NCI-H1930 (cell line): ENCODE data around the gene EFCC1.
"Not testable (repeated sequence)": the region's sequence is repeated elsewhere in the genome, so short reads cannot be mapped to it uniquely, and the experiment has no call there.

Experiments used
- DNase-seq, 2 experiments: peaks; one replicate each; lab custom pipeline; 2025; lab: John Stamatoyannopoulos, UW

EFCC1 gene

GRCh38 chr3:129054605-129055104, 53.6 kb downstream of the EFCC1 start:
- no peak for DNase-seq

DNA sequence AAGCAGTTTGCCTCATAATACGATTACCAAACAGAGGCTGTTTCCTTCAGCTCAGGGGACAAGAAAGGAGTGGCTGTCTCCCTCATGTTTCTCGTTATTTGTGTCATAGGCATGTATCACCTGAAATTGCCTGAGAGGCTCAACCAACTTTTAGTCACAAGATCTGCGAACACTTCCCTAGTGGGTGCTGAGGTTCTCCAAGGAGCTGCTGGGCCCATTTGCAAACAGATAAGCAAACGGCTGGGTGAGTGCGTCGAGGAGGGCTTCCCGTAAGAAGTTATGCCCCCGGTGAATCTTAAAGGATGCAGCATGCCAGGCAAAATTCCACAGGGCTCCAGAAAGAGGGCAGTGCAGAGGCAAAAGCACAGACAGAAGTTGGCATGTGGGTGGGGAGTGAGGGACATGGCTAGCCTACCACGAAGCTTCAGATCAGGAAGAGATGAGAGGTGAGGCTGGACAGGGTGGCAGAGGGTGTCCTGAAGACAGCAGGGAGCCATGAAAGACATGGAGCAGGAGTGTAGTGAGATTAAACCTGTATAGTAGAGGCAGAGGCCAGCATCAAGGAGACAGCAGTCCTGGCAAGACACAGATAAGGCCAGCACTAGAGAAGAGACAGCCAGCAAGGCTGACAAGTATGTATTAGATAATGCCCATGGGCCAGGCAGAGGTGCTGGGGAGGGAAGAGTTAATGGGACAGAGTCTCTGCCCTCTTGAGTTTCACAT, 55.5 kb downstream of the EFCC1 start:
- DNase-seq, result no peak

DNA sequence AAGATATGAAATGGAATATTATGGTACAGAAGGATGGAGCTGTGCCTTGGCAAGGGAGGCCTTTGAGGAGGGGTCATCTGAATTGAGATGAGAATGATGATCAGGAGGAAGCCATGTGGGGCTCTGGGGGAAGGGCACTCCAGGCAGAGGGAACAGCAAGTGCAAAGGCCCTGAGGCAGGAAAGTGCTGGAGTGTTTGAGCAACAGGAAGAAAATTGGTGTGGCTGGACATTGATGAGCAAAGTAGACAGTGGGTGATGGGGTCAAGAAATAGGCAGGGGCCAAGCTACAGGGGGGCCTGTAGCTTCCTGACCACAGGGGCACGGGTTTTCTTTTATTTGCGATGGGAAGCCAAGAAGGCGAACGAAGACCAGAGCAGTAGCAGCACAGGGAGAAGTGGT, 56.1 kb downstream of the EFCC1 start:
- DNase-seq, result no peak

DNA sequence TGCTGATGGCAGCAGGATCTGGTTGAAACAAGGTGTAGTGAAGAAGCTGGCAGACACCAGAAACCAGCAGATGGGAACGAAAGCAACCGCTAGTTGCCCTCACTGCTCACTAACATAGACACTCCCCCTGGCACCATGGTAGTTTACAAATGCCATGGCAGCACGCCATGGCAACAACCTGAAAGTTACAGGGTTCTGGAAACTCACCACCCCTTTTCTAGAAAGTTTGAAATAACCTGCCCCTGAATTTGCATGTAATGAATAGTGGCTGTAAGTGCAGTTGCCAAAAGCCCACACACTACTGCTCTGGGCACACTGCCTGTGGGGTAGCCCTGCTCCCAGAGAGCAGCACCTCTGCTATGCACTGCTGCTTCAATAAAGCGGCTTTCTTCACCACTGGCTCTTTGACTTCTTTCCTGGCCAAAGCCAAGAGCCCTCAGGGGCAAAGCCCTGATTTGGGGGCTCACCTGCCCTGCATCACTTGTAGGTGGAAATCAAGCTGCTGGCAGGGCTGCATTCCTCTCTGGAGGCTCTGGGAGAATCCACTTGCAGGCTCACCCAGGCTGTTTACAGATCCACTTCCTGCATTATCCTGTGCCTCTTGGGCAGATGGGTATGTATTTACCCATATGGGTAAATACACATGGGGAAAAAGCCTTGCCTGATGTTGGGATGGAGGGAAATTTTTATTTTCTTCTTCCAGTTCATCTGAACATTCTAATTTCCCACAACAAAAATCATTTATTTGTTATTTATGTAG, 57.5 kb downstream of the EFCC1 start:
- DNase-seq, result no peak

DNA sequence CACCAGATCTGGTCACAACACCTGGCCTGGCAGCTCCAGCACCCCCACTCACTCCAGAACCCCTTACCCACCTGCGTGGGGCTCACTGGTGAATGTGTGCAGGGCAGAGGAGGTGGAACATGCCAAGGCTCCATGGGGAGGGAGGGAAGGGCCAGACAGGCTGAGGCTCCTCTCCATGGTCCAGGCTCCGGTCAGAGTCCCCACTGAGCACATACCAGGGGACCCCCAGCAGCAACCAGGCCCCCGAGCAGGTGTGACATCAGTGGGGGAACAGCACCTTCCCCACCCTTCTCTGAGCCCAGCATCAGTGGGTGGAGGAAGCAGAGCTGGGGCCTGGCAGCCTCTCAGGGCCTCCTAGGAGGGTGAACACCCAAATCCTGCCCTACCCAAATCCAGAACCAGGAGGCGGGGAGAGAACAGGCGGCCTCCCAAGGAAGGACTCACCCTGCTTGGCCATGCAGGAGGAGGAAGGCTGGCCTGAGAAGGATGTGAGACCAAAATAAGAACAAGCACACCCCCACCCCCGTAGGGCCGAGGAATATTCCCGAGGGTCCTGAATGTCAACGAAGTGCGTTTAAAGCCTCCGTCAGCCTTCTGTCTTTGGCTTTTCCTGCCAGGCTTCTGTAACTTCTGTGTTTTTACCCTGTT, 58.3 kb downstream of the EFCC1 start:
- DNase-seq, result no peak

DNA sequence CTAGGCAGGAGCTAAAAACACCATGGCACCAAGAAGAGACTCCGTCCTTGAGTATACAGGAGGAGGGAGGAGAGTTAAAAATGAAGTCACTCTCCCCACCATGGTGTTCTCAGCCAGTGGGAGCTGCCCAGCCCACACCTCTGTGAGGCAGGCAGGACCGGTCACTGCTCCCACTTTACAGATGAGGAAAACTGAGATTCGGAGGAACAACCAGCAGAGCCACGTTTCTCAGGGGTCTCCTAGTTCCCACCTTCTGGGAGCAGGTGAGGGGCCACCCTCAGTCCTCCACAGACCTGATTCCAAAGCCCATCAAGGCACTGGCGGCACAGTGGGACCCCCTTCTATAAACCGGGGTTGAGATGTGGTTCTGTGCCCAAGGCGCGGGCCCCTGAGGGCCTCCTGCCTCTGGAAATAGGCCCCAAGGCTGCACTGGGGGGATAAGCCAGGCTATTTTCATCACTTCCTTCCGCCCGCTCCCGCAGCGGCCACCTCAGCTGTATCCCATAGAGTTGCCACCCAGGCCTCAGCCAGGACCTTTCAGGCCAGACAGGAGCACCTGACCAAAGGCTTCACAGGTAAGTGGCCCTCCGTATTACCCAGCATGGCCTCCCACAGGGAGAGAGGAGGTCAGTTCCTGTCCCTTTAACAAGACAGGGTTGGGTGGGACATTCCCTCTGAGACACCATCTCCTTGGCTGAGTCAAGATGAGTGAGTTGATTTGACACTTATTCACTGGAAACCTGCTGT, 59.3 kb downstream of the EFCC1 start, which contains the start of gene GP9:
TSS of gene GP9 (plus strand) at position 504 of the 747 bp plus-strand sequence. CDS start 961 bp downstream, outside the sequence.
- no peak for DNase-seq

GRCh38 chr3:129061023-129061887, 60.2 kb downstream of the EFCC1 start:
- no peak for DNase-seq

DNA sequence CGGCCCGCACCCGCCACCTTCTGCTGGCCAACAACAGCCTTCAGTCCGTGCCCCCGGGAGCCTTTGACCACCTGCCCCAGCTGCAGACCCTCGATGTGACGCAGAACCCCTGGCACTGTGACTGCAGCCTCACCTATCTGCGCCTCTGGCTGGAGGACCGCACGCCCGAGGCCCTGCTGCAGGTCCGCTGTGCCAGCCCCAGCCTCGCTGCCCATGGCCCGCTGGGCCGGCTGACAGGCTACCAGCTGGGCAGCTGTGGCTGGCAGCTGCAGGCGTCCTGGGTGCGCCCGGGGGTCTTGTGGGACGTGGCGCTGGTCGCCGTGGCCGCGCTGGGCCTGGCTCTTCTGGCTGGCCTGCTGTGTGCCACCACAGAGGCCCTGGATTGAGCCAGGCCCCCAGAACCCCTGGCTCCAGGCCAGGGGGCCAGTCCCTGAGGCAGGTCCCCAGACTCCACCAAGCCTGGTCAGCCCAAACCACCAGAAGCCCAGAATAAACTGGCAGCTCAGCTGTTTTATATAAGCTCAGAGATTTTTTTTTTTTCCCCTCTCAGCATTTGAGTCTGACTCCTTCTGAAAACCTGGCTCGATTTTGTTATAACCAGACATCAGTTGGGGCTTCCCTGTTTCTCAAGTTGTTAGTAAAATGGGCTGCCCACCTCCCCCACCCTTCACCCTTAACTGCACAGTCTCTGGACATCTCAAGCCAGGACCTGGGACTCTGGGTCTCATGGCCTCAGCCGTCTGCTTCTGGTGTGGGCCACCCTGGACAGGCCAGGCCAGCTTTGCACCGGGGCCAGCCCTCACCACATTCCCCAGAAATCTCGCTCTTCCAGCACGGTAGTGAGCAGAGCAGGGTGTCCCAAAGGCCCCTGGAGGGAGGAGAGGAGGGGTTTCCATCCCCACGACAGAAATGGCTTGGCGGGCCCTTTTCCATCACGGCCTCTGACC, 61.1 kb downstream of the EFCC1 start:
- no peak for DNase-seq

GRCh38 chr3:129063091-129063640, 62.1 kb downstream of the EFCC1 start:
- no peak for DNase-seq

DNA sequence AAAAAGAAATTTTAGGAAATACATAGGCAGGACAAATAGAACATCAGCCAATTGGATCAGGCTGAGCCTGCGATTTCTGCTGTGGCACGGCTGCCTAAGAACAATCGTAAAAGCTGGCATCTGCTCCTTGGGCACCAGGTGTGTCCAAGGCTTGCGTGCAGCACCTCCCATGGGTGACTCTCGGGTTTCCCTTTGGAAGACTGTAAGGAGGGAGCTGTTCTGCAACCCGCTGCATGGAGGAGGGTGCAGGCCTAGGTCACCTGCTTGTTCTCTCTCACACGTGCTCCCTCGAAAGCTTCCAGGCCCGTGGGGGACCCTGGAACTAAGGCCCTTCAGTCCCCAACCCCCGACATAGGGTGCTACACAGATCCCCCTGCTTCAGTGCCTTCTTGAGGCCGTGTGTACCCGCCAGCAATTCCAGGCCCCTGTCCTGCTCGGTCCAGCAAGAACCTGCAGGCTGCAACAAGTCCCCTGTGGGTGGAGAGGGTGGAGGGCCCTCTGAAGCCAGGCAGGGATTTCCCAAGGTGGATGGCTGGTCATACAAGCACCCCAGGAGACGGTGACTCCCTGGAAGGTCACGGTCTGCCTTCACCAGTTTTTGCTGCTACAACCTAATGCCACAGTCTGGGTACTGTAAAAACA, 62.9 kb downstream of the EFCC1 start:
- DNase-seq, result no peak

DNA sequence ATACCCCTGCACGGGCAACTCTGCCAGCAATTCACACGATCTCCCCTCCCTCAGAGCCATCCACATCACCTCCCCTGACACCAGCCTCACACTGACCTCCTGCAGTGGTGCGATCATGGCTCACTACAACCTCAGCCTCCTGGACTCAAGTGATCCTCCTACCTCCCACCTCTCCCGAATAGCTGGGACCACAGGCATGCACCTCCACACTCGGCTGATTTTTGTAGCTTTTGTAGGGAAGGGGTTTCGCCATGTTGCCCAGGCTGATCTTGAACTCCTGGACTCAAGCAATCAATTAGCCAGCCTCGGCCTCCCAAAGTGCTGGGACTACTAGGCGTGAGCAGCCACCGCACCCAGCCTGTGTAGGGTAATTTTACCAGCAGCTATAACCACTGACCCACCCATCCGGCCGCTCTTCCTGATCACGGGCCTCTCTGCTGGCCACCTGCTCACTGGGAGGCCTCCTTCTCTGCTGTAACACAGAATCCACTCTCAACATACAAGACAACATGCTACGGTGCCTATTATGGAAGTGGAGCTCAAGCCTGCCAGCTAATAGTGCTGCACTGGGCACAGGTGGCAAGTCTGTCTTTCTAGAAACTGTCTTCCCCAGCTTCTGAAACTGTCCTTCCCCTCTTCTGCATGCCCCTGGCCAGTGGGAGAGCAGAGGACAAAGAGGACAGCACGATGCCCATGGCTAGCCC, 64.1 kb downstream of the EFCC1 start:
- DNase-seq, result no peak

DNA sequence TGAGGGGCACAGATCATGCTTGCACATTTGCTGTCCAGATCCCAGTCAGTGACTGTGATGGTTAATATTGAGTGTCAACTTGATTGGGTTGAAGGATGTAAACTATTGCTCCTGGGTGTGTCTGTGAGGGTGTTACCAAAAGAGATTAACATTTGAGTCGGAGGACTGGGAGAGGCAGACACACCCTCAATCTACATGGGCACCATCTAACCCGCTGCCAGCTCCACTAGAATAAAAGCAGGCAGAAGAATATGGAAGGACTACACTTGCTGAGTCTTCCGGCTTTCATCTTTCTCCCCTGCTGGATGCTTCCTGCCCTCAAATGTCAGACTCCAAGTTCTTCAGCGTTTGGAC, 64.6 kb downstream of the EFCC1 start:
- DNase-seq, result no peak

DNA sequence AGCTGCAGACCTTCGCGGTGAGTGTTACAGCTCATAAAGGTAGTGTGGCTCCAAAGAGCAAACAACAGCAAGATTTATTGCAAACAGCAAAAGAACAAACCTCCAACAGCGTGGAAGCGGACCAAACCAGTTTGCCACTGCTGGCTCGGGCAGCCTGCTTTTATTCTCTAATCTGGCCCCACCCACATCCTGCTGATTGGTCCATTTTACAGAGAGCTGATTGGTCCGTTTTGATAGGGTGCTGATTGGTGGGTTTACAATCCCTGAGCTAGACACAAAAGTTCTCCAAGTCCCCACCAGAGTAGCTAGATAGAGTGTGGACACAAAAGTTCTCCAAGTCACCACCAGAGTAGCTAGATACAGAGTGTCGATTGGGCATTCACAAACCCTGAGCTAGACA, 66.6 kb downstream of the EFCC1 start:
- not testable (repeated sequence) for DNase-seq

- no peak for DNase-seq
Observed at GRCh38 chr3:129068291-129068886, 67.3 kb downstream of the EFCC1 start.

DNA sequence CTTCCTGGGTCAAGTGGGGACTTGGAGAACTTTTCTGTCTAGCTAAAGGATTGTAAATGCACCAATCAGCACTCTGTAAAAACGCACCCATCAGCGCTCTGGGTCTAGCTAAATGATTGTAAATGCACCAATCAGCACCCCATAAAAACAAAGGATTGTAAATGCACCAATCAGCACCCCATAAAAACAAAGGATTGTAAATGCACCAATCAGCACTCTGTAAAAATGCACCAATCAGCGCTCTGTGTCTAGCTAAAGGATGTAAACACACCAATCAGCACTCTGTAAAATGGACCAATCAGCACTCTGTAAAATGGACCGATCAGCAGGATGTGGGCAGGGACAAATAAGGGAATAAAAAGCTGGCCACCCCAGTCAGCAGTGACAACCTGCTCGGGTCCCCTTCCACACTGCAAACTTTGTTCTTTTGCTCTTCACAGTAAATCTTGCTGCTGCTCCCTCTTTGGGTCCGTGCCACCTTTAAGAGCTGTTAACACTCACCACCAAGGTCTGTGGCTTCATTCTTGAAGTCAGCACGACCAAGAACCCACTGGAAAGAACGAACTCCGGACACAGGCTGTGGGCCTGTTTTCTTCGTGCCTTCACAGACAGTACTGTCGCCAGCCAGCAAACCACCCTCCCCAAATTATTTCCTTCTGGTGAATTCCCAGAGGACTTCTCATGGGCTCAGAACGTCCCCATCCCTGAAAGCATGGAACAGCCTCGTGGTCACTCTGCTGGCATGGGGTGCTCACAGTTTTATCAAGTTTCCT, 68.4 kb downstream of the EFCC1 start:
- not testable (repeated sequence) for DNase-seq

- no peak for DNase-seq
Observed at GRCh38 chr3:129070086-129070885, 69.2 kb downstream of the EFCC1 start.
